Heart right ventricle (tissue), 16 donors: ENCODE data around the gene CLCA2. TPM values are rescaled to one million over a fixed set of nuclear protein-coding genes. Genes with fewer than 3 reads are reported as not detected.

Experiments
- ATAC-seq, 8 donors: fragments of 200-7000 bp; cut with Tn5 transposase; one replicate each; pipeline ENCODE4 v1.9.1; 2020; ENCODE audit warnings: mild to moderate bottlenecking in 8 of 8, moderate library complexity in 8 of 8, moderate number of reproducible peaks in 1 of 8
- DNase-seq, 2 donors: peaks; one replicate each; pipeline ENCODE4 v3.0.0-alpha.2; 2020
- H3K27ac ChIP-seq, 10 donors: fragments of 200-600 bp; sonication (generic) in 2 of 10; one replicate each; pipeline versions ENCODE4 v1.5.0 to v1.8.0; 2020 to 2022; ENCODE audit warnings: mild to moderate bottlenecking in 3 of 10
- H3K27me3 ChIP-seq, 7 donors: fragments of 200-600 bp; one replicate each; pipeline ENCODE4 v1.8.0; 2021 to 2022; ENCODE audit warnings: mild to moderate bottlenecking in 2 of 7
- H3K36me3 ChIP-seq, 9 donors: fragments of 200-600 bp; sonication (generic) in 1 of 9; one replicate each; pipeline versions ENCODE4 v1.5.0 to v1.8.0; 2020 to 2022; ENCODE audit warnings: mild to moderate bottlenecking in 2 of 9
- H3K4me1 ChIP-seq, 9 donors: fragments of 200-600 bp; sonication (generic) in 1 of 9; one replicate each; pipeline versions ENCODE4 v1.5.0 to v1.8.0; 2020 to 2022; ENCODE audit warnings: mild to moderate bottlenecking in 4 of 9
- H3K4me3 ChIP-seq, 10 donors: fragments of 200-600 bp; sonication (generic) in 2 of 10; one replicate each; pipeline versions ENCODE4 v1.5.0 to v1.8.0; 2020 to 2022; ENCODE audit warnings: mild to moderate bottlenecking in 7 of 10, moderate library complexity in 2 of 10
- H3K9me3 ChIP-seq, 11 donors: fragments of 200-600 bp in 10 of 11; sonication (generic) in 2 of 11; one replicate each; pipeline versions ENCODE4 v1.5.0 to v1.8.0; 2013 to 2022; ENCODE audit warnings: mild to moderate bottlenecking in 2 of 11, control low read depth in 1 of 11, moderate library complexity in 1 of 11
- WGBS, 2 donors: extraction: QIAGEN DNeasy Blood & Tissue Kit; methylation state at CpG; one replicate each; pipeline ENCODE4 v1.1.7; 2013; ENCODE audit warnings: inconsistent platforms in 1 of 2; 5-methylcytosine and 5-hydroxymethylcytosine counted together
- intact Hi-C, 10 donors: fragments of 100-400 bp; cut with DNase I; formaldehyde crosslinking; loops; one replicate each; pipeline versions ENCODE4 v1.11.1 to v1.14.2; 2022
- polyA plus RNA-seq, 2 donors: library from polyadenylated mRNA; stranded (reverse); fragments of 200-250 nt; gene quantifications; one replicate each; pipeline ENCODE4 v1.2.3, GENCODE V29; 2013
- total RNA-seq, 10 donors: library from RNA; stranded (reverse); fragmentation: NEBNext Ultra II Directional in 3 of 10; extraction: Animal tissue kit (Norgen Biotek cat#: 25700) in 3 of 10; gene quantifications; one replicate each; pipeline versions ENCODE4 v1.2.1 to v1.2.4, GENCODE V29; 2021 to 2023
- TF ChIP-seq, protein P1 (sequence below), 9 donors: fragments of 200-600 bp; sonication (generic) in 2 of 9; IDR thresholded peaks; one replicate each; pipeline versions ENCODE4 v1.5.0 to v1.8.0; 2021 to 2022; ENCODE audit warnings: antibody characterized with exemption in 9 of 9, mild to moderate bottlenecking in 5 of 9, moderate library complexity in 1 of 9
- donor health status: Arrhythmogenic right ventricular cardiomyopathy.
- donor health status: ischemic (EF 13 %, LVEDD 7.1; RV severe dilation, severe dysfunction).
- donor health status: healthy with polysubstance abuse.
- donor health status: DM: no; HTN: yes; CAD: no.
- donor health status: DM: no; HTN: no; CAD: no.
- donor health status: ischemic (EF 25% LVEDD 6.9; RV normal size, moderate dysfunction).
- donor health status: ischemic (EF 25% LVEDD 5.7; RV mildly dilated, moderate dysfunction).
- donor health status: healthy.
- donor health status: DM: yes; HTN: yes; CAD: no.
- donor health status: Ischemic cardiomyopathy.
- donor health status: ischemic (EF 35%, LVEDD 5.7; RV mildly dilated, moderate dysfunction).
- donor health status: nonischemic (EF 11% LVEDD 7.7; RV severe dilation, severe dysfunction).
- donor health status: DM: yes; HTN: yes; CAD: no.
- donor health status: PGD.
- donor health status: ischemic (EF 29% LVEDD 5.4; RV normal size, mild dysfunction).
- donor health status: nonischemic (EF 23%, LVEDD 6.1; RV moderate dilation, normal function).

The CLCA2 gene
- total and polyA plus RNA-seq, 12 donors, result 0.03 to 0.07 TPM; not detected in 10

DNA sequence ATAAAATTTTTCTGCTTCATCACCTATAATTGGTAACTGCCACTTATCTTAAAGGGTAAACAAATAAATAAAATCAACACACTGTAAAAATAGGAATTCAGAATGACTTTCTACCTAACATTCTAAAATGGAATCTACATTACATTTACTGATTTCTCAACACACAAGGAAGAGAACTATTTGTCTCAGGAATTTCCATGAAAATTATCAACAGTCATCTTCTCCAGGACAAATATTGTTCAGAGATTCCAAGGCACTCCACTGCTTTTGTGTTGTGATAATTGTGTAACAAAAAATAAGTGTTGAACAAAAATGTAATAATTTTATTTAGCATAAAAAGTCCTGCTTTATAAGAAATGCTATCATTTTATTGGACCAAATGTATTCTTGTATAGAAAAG is 35.2 kb upstream of the CLCA2 start:
- intact Hi-C loops, result loop anchor here in 6 of 10 donors (5.0 to 10.0 kb wide), 6 partner anchors 114 to 946 kb away; partner anchors contain the start of gene SH3GLB1 (in 4 of the 6)
- peaks cover 0 to 12% (median 0%) of the 10 kb centered on the region in 11 donors for H3K9me3 ChIP-seq
- DNase-seq (no peak), ATAC-seq (no peak)
- H3K4me3 ChIP-seq, result no peak overlapping the region
- peak overlapping the region in 2 of 10 donors; percentile 11 to 46 for H3K27ac ChIP-seq
- peaks cover 0 to 23% (median 0%) of the 10 kb centered on the region in 9 donors for H3K4me1 ChIP-seq
- TF ChIP-seq, protein P1, sequence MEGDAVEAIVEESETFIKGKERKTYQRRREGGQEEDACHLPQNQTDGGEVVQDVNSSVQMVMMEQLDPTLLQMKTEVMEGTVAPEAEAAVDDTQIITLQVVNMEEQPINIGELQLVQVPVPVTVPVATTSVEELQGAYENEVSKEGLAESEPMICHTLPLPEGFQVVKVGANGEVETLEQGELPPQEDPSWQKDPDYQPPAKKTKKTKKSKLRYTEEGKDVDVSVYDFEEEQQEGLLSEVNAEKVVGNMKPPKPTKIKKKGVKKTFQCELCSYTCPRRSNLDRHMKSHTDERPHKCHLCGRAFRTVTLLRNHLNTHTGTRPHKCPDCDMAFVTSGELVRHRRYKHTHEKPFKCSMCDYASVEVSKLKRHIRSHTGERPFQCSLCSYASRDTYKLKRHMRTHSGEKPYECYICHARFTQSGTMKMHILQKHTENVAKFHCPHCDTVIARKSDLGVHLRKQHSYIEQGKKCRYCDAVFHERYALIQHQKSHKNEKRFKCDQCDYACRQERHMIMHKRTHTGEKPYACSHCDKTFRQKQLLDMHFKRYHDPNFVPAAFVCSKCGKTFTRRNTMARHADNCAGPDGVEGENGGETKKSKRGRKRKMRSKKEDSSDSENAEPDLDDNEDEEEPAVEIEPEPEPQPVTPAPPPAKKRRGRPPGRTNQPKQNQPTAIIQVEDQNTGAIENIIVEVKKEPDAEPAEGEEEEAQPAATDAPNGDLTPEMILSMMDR (IDR thresholded peaks at IDR 0.05), result no peak
- H3K27me3 ChIP-seq, result no peaks in the 10 kb centered on the region
- H3K36me3 ChIP-seq, result no peaks in the 10 kb centered on the region

DNA sequence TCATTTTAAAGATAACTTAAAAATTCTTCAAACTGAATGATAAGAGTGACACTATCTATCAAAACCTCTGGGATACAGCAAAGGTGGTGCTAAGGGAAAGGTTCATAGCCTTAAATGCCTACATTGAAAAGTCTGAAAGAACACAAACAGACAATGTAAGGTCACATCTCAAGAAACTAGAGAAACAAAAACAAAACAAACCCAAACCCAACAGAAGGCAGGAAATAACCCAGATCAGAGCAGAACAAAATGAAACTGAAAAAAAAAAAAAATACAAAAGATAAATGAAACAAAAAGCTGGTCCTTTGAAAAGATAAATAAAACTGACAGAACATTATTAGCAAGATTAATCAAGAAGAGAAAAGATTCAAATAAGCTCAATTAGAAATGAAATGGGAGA is 34.7 kb upstream of the CLCA2 start:
- H3K4me1 ChIP-seq, result peaks cover 0 to 26% (median 5%) of the 10 kb centered on the region in 9 donors
- ATAC-seq (no peak), DNase-seq (no peak)
- no peaks in the 10 kb centered on the region for H3K36me3 ChIP-seq
- H3K4me3 ChIP-seq, result no peak overlapping the region
- peak overlapping the region in 2 of 10 donors; percentile 11 to 46 for H3K27ac ChIP-seq
- H3K27me3 ChIP-seq, result no peaks in the 10 kb centered on the region
- TF ChIP-seq, protein P1 (IDR thresholded peaks at IDR 0.05), result no peak
- intact Hi-C loops, result loop anchor here in 6 of 10 donors (5.0 to 10.0 kb wide), 6 partner anchors 113 to 945 kb away; partner anchors contain the start of gene SH3GLB1 (in 4 of the 6)
- H3K9me3 ChIP-seq, result peaks cover 0 to 12% (median 0%) of the 10 kb centered on the region in 11 donors

DNA sequence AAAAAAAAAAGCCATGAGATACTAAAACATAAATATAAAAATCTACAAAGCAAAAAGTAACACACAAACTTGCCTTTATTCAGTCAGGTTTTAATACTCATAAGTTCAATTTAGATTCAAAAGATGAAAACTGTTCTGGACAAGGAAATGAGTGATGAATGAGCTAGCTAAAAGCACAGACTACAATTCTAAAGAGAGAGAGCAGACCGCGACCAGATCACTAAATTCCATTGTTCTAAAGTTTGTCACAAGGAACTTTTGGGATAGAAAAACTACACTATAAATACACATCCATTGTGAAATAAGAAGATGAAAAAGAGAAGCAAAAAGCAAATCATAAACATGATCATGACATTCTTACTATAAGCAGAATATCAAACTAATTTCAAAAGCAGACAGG is 29.6 kb upstream of the CLCA2 start:
- Histone ChIP-seq H3K27ac (peak overlapping the region in 4 of 10 donors; percentile 24 to 73 (median 40)), H3K27me3 (no peaks in the 10 kb centered on the region)

DNA sequence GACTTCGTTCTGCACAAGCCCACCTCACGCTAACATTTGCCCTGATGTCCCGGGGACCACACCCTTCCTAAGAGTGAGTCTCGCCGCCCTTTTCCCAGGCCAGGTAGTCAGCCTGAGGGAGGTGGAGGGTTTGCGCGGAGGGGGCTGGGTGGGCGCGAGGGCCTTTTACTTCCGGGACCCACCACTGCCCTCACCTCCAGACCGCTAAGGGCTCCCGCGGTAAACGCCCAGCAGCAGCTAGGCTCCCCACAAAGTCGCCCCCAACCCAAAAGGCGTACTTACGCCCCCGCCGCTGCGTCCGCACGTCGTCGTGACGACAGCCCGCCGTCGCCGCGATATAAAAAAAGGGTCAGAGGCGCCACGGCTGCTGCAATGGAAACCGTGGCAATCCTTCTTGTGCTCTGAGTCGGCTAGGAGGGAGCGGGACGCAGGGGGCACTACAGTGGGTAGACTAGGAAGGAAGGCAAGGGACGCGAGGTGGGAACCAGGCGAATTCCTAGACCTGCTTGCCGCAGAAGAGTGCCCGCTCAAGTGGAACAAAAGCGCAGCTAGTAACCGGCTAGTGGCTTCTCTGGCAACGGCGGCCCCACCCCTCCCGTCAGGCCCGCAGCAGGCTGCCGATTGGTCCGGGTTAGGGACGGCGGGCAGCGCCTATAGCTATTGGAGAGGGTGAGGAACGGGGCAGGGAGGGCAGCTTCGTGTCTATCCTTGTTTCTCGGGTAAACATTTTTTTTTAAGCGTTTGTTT is 28.0 kb upstream of the CLCA2 start, which contains the start of gene ODF2L:
ODF2L (minus strand) TSS at position 573 of the 747 bp plus-strand sequence. CDS start 9,296 bp downstream, outside the sequence.
- H3K27ac ChIP-seq, result peak within 1 kb of the TSS in 9 of 10 donors; percentile 54 to 90 (median 82)
- DNase-seq (peak; percentile 88 to 89), ATAC-seq (peak; percentile 99 to 100 (median 100))
- H3K9me3 ChIP-seq, result peaks cover 0 to 10% (median 0%) of the 10 kb centered on the region in 11 donors
- peak within 1 kb of the TSS; percentile 50 to 100 (median 90) for H3K4me3 ChIP-seq
- intact Hi-C loops, result loop anchor here in 1 of 10 donors (10.0 kb wide), 1 partner anchor 519 kb away; the partner anchor contains the start of genes HS2ST1 and SELENOF
- peaks cover 0 to 33% (median 16%) of the 10 kb centered on the region in 9 donors for H3K4me1 ChIP-seq
- no peaks in the 10 kb centered on the region for H3K36me3 ChIP-seq
- no peaks in the 10 kb centered on the region for H3K27me3 ChIP-seq
- 0% methylated on average over 56 of the region's 56 CpGs for WGBS, 2 donors
- TF ChIP-seq, protein P1 (IDR thresholded peaks at IDR 0.05), result peak in 1 of 9 donors; percentile 12

More for the DNA sequence above, 29.6 kb upstream of the CLCA2 start:
- DNase-seq, result no peak
- TF ChIP-seq, protein P1 (IDR thresholded peaks at IDR 0.05), result no peak
- H3K4me3 ChIP-seq, result peak overlapping the region in 5 of 10 donors; percentile 82 to 100 (median 90)
- H3K4me1 ChIP-seq, result peaks cover 0 to 39% (median 16%) of the 10 kb centered on the region in 9 donors
- peaks cover 0 to 12% (median 0%) of the 10 kb centered on the region in 11 donors for H3K9me3 ChIP-seq
- WGBS, 2 donors, result 61 to 64% methylated on average over 2 of the region's 2 CpGs
- ATAC-seq, result no peak
- intact Hi-C loops, result loop anchor here in 1 of 10 donors (10.0 kb wide), 1 partner anchor 520 kb away; the partner anchor contains the start of genes HS2ST1 and SELENOF
- no peaks in the 10 kb centered on the region for H3K36me3 ChIP-seq
